GM12875 (cell line): Measurements from ENCODE around the gene RFXANK.
"Not testable (repeated sequence)": the region's sequence is repeated elsewhere in the genome, so short reads cannot be mapped to it uniquely, and the experiment has no call there.

Experiments
- H3K4me3 ChIP-seq: one replicate; pipeline ENCODE4 v1.5.1; 2011; ENCODE audit warnings: low read depth, low read length, control low read depth
- CTCF ChIP-seq: IDR thresholded peaks from 2 replicates; pipeline ENCODE4 v1.5.1; 2011; ENCODE audit warnings: low read depth, mild to moderate bottlenecking, control low read depth, inconsistent platforms, low read length, moderate library complexity, borderline replicate concordance; ENCODE audit not compliant: insufficient read depth

The RFXANK gene, protein sequence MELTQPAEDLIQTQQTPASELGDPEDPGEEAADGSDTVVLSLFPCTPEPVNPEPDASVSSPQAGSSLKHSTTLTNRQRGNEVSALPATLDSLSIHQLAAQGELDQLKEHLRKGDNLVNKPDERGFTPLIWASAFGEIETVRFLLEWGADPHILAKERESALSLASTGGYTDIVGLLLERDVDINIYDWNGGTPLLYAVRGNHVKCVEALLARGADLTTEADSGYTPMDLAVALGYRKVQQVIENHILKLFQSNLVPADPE

DNA sequence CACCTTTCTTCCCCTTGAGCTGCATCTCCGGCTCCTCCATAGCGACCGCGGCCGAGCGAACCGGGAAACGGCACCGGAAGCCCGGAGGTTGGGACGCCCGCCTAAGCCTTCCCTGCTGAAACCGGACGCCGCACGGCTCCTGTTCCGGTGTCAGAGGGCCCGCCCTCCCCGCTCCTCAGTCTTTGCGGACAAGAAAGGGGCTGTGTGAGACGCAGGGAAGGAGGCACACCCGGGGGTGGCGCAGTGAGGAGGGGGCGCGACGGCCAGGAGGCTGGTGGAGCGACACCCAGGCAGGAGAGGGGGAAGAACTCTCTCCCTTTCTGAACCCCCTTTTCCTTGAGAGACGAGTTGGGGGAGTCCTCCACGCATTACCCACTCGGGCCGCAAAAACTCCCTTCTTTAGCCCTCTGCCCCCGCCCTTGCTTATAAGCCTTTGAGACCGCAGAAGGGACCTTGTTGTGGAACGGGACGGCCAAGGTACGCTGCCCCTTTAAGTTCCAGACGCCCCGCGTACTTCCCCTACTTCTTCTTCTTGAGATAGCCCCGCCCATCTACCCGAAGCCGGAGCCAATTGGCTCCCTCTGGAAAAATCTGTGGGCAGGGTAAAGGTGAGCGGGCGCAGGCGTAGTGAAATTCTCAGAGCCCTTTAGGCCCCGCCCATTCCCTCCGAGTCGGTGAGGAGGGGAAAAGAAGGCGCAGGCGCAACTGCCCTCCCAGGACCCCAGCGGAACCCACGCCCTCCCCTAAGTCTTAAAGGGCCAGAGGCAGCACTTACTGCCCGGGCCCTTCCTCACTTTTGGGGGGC is at the start of gene RFXANK, which contains the start of gene BORCS8:
Gene RFXANK (plus strand): TSS at position 181 of the 805 bp plus-strand sequence. CDS start 1,689 bp downstream, outside the sequence.
Gene BORCS8 (minus strand): TSS at position 75 of the 805 bp plus-strand sequence. CDS start 35 bp downstream, at position 40.
- peak within 1 kb of the TSS; percentile 96 for H3K4me3 ChIP-seq
- TF ChIP-seq CTCF, result no peak

GRCh38 chr19:19142347-19142746 is 49.7 kb upstream of the RFXANK start:
- no peak for TF ChIP-seq CTCF
- no peak overlapping the region for H3K4me3 ChIP-seq

DNA sequence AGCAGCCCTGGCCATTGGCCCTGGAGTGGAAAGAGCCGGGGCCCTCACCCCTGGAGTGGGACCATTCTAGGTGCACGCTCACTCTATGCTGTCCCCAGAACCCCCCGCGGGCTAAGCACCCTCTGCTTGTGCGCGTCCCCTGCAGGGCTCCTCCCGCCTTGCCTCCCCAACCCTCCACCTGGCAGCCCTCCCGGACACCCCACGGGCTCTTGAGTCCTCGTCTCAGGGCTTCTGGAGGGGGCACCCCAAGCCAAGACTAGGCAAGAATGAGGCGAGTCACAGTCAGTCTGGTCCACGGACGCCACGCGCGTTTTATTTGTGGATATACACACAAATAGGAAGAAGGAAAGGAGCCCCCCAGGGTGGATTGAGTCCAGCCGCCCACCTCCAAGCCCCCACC is 46.8 kb upstream of the RFXANK start:
- TF ChIP-seq CTCF, result no peak

GRCh38 chr19:19145684-19146608 is 46.1 kb upstream of the RFXANK start:
- peak; percentile 96 for TF ChIP-seq CTCF
- no peak overlapping the region for H3K4me3 ChIP-seq

More for the DNA sequence above, 46.8 kb upstream of the RFXANK start:
- H3K4me3 ChIP-seq, result no peak overlapping the region

DNA sequence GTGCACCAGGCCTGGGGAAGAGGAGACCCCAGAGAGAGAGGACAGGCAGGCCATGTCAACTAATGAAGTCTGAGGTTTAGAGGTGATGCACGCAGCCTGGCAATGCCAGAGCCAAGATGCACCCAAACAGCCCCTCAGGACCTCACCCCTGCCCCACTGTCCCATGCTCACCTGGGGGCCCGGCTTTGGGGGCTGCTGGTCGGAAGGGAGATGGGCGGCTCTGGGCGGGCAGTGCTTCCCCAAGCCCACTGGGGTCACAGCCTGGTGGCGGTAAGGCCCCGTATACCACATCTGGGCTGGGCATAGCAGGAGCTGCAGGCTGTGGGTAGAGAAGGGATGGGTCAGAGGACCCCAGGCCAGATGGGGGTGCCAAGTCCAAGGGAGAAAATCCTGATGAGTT is 45.2 kb upstream of the RFXANK start:
- H3K4me3 ChIP-seq, result no peak overlapping the region
- TF ChIP-seq CTCF, result no peak

DNA sequence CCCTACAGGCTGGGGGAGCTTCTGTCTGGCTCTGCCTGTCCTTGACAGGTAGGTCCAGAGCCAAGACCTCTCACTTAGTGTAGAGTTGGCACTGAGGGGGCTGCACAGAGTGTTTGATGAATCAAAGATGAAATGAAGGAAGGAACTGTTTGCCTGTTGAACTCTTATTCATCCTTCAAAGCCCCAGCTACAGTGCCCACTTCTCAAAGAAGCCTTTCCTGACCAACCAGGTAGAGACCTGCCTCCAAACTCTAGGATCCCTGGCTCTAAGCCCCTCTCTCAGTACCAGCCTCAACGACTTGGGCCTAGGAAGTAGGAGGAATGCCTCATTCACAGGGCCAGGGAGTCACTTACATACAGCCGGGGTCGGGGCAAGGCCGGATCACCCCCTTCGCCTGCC is 44.7 kb upstream of the RFXANK start:
- TF ChIP-seq CTCF, result no peak
- H3K4me3 ChIP-seq, result no peak overlapping the region

- not testable (repeated sequence) for H3K4me3 ChIP-seq
These were observed 43.6 kb upstream of the RFXANK start for GRCh38 chr19:19148504-19148903.
